Body of pancreas (tissue), 4 donors: Measurements from ENCODE around the gene MAGI1.

Source experiments
- POLR2A ChIP-seq, 3 donors: fragments of 450-650 bp; IDR thresholded peaks; one replicate each; pipeline ENCODE4 v1.6.1; 2016; ENCODE audit warnings: antibody characterized with exemption in 3 of 3, mild to moderate bottlenecking in 2 of 3
- TF ChIP-seq, protein P1 (sequence below), 7 experiments: fragments of 450-650 bp in 4 of 7; fragments of 200-600 bp in 3 of 7; sonication (generic) in 3 of 7; IDR thresholded peaks; one replicate each; pipeline ENCODE4 v1.5.1; 2016 to 2019; ENCODE audit warnings: antibody characterized with exemption in 7 of 7

DNA sequence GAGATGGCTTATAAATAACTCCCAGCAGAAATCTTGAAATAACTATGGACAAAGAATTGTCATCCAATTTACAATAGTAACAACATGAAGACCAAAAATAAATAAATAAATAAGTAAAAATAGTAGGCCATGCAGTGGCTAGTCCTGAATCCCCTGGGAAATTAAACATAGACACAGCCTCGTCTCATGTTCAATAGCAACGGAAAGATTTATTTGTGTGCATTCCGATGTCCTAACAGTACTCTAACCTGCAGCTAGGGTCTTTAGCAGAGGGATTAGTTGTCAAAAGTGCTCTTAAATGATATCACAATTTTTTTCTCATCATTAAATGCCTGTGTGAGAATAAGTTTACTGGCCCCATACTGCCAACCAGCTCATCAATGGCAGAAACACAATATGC is 474.2 kb downstream of the MAGI1 start:
- TF ChIP-seq, protein P1, sequence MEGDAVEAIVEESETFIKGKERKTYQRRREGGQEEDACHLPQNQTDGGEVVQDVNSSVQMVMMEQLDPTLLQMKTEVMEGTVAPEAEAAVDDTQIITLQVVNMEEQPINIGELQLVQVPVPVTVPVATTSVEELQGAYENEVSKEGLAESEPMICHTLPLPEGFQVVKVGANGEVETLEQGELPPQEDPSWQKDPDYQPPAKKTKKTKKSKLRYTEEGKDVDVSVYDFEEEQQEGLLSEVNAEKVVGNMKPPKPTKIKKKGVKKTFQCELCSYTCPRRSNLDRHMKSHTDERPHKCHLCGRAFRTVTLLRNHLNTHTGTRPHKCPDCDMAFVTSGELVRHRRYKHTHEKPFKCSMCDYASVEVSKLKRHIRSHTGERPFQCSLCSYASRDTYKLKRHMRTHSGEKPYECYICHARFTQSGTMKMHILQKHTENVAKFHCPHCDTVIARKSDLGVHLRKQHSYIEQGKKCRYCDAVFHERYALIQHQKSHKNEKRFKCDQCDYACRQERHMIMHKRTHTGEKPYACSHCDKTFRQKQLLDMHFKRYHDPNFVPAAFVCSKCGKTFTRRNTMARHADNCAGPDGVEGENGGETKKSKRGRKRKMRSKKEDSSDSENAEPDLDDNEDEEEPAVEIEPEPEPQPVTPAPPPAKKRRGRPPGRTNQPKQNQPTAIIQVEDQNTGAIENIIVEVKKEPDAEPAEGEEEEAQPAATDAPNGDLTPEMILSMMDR (IDR thresholded peaks at IDR 0.05), result no peak
- TF ChIP-seq POLR2A (IDR thresholded peaks at IDR 0.05), result no peak
